HL-60 (cell line): ENCODE measurements around the gene GFOD1.

ENCODE experiments used
- GABPA ChIP-seq: IDR thresholded peaks from 2 replicates; pipeline ENCODE4 v1.6.1; 2012; ENCODE audit warnings: low read depth
- TF ChIP-seq, protein P1 (sequence below): IDR thresholded peaks from one replicate; pipeline ENCODE4 v1.5.1; 2011; ENCODE audit warnings: low read length, control low read depth, inconsistent platforms; ENCODE audit not compliant: insufficient read depth

DNA sequence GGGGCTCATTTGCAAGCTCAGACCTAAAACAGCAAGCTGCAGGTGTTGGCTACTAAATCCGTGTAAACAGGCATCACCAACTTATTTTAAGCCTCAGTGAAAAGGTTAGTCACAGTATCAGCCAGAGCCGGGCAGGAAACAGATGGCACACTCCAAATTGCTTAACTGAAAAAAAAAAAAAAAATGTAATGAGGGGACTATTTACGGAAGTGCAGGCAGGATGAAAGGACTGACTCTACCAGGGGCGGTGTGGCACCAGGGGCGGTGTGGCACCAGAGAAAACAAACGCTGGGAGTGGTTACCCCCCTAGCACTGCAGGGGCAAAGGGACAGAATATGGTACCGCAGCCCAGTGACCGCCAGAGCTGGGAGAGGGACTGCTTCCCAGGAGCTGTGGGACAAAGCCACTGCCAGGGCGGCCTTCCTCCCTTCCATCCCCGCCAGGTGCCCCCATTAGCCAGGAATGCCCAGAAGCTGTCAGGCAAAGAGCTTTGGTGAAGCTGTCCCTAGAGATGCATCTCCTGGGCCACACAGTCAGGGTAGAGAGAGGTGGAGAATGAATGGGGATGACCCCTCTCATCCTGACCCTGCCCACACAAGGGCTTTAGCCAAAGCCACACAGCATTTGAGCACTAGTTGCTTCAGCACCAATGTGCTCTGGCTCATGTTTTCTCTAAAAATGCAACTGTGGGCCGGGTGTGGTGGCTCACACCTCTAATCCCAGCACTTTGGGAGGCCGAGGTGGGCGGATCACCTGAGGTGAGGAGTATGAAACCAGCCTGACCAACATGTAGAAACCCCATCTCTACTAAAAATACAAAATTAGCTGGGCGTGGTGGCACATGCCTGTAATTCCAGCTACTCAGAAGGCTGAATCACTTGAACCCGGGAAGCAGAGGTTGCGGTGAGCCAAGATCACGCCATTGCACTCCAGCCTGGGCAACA, 39.6 kb upstream of the GFOD1 start:
- no peak; the same call in 1 of the 2 replicates for TF ChIP-seq GABPA
- TF ChIP-seq, protein P1, sequence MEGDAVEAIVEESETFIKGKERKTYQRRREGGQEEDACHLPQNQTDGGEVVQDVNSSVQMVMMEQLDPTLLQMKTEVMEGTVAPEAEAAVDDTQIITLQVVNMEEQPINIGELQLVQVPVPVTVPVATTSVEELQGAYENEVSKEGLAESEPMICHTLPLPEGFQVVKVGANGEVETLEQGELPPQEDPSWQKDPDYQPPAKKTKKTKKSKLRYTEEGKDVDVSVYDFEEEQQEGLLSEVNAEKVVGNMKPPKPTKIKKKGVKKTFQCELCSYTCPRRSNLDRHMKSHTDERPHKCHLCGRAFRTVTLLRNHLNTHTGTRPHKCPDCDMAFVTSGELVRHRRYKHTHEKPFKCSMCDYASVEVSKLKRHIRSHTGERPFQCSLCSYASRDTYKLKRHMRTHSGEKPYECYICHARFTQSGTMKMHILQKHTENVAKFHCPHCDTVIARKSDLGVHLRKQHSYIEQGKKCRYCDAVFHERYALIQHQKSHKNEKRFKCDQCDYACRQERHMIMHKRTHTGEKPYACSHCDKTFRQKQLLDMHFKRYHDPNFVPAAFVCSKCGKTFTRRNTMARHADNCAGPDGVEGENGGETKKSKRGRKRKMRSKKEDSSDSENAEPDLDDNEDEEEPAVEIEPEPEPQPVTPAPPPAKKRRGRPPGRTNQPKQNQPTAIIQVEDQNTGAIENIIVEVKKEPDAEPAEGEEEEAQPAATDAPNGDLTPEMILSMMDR: no peak
